GM18519 (cell line): ENCODE results near the gene ACVR1.
"Not testable (repeated sequence)": the region's sequence is repeated elsewhere in the genome, so short reads cannot be mapped to it uniquely, and the experiment has no call there.

Source experiments
- ATAC-seq: cut with Tn5 transposase; IDR thresholded peaks from one replicate; pipeline ENCODE4 v1.9.1; 2021; ENCODE audit warnings: mild to moderate bottlenecking, moderate library complexity; ENCODE audit not compliant: unreplicated experiment, low FRiP score

Gene ACVR1

GRCh38 chr2:157831573-157832315 is 44.4 kb downstream of the ACVR1 start:
- no peak for ATAC-seq

GRCh38 chr2:157830696-157831570 is 45.2 kb downstream of the ACVR1 start:
- ATAC-seq, result no peak

GRCh38 chr2:157830266-157830665 is 45.9 kb downstream of the ACVR1 start:
- ATAC-seq, result no peak

- ATAC-seq, result no peak
These were observed 48.8 kb downstream of the ACVR1 start for GRCh38 chr2:157827377-157827776.

- ATAC-seq, result not testable (repeated sequence)
These were observed 49.5 kb downstream of the ACVR1 start for GRCh38 chr2:157826644-157827043.

- no peak for ATAC-seq
These were observed 50.2 kb downstream of the ACVR1 start for GRCh38 chr2:157825885-157826284.

- ATAC-seq, result no peak
These were observed 53.1 kb downstream of the ACVR1 start for GRCh38 chr2:157822993-157823392.

- ATAC-seq, result no peak
These were observed 53.6 kb downstream of the ACVR1 start for GRCh38 chr2:157822533-157822932.

- ATAC-seq, result no peak
These were observed 54.5 kb downstream of the ACVR1 start for GRCh38 chr2:157821519-157822131.

- ATAC-seq, result no peak
These were observed 55.9 kb downstream of the ACVR1 start for GRCh38 chr2:157820193-157820592.

GRCh38 chr2:157819761-157820160 is 56.4 kb downstream of the ACVR1 start:
- ATAC-seq, result no peak

GRCh38 chr2:157818227-157818626 is 57.9 kb downstream of the ACVR1 start:
- ATAC-seq, result no peak

- ATAC-seq, result no peak
These were observed 60.7 kb downstream of the ACVR1 start for GRCh38 chr2:157815421-157815820.

- ATAC-seq, result no peak
These were observed 62.7 kb downstream of the ACVR1 start for GRCh38 chr2:157813467-157813866.

GRCh38 chr2:157810037-157810436 is 66.1 kb downstream of the ACVR1 start:
- ATAC-seq, result no peak

- ATAC-seq, result no peak
These were observed 66.9 kb downstream of the ACVR1 start for GRCh38 chr2:157809212-157809611.

GRCh38 chr2:157808421-157808820 is 67.7 kb downstream of the ACVR1 start:
- ATAC-seq, result no peak

GRCh38 chr2:157806426-157807077 is 69.6 kb downstream of the ACVR1 start:
- no peak for ATAC-seq

- no peak for ATAC-seq
These were observed 70.6 kb downstream of the ACVR1 start for GRCh38 chr2:157805519-157805918.

- ATAC-seq, result no peak
These were observed 71.8 kb downstream of the ACVR1 start for GRCh38 chr2:157804355-157804754.

- ATAC-seq, result no peak
These were observed 72.2 kb downstream of the ACVR1 start for GRCh38 chr2:157803952-157804351.
